Stomach (tissue), 4 donors: ENCODE measurements around the gene HNF1B.

ENCODE experiments used
- CTCF ChIP-seq, 7 experiments: fragments of 450-650 bp in 4 of 7; fragments of 200-600 bp in 3 of 7; sonication (generic) in 3 of 7; IDR thresholded peaks; one replicate each; pipeline ENCODE4 v1.5.1; 2016 to 2019; ENCODE audit warnings: antibody characterized with exemption in 7 of 7, control low read depth in 2 of 7, mild to moderate bottlenecking in 1 of 7
- EP300 ChIP-seq: sonication (generic); formaldehyde crosslinking; IDR thresholded peaks from one replicate; pipeline ENCODE4 v1.6.1; 2017; ENCODE audit warnings: antibody characterized with exemption
- POLR2A ChIP-seq, 4 donors: fragments of 450-650 bp; IDR thresholded peaks; one replicate each; pipeline ENCODE4 v1.6.1; 2016; ENCODE audit warnings: antibody characterized with exemption in 4 of 4, control low read depth in 2 of 4, mild to moderate bottlenecking in 1 of 4, moderate library complexity in 1 of 4
- POLR2AphosphoS5 ChIP-seq, 3 donors: sonication (generic); formaldehyde crosslinking; IDR thresholded peaks; one replicate each; pipeline ENCODE4 v1.6.1; 2016; ENCODE audit warnings: antibody characterized with exemption in 3 of 3

- TF ChIP-seq EP300 (no peak), CTCF (IDR thresholded peaks at IDR 0.05) (no peak), POLR2AphosphoS5 (IDR thresholded peaks at IDR 0.05) (no peak), POLR2A (IDR thresholded peaks at IDR 0.05) (no peak)
These were observed 17.8 kb upstream of the HNF1B start for GRCh38 chr17:37762666-37763065.
